DMS53 (cell line): ENCODE results near the gene DDX3X.
"Not testable (repeated sequence)": the region's sequence is repeated elsewhere in the genome, so short reads cannot be mapped to it uniquely, and the experiment has no call there.

Experiments
- DNase-seq: peaks from one replicate; lab custom pipeline; 2025; lab: John Stamatoyannopoulos, UW

Gene DDX3X

DNA sequence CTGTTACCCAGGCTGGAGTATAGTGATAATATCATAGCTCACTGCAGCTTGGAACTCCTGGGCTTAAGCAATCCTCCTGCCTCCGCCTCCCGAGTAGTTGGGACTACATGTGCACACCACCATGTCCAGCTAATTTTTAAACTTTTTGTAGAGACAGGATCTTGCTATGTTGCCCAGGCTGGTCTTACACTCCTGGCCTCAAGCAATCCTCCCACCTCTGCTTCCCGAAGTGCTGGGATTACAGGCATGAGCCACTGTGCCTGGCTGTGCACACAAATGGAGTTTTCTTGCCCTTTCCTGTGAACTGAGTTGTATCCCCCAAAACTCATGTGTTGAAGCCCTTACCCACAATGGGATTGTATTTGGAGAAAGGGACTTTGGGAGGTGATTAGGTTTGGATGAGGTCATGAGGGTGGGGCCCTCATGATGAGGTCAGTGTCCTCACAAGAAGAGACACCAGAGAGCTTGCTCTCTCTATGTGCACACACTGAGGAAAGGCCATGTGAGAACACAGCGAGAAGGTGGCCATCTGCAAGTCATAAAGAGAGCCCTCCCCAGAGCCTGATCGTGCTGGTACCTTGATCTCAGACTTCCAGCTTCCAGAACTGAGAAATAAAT is 40.1 kb downstream of the DDX3X start:
- DNase-seq = no peak

DNA sequence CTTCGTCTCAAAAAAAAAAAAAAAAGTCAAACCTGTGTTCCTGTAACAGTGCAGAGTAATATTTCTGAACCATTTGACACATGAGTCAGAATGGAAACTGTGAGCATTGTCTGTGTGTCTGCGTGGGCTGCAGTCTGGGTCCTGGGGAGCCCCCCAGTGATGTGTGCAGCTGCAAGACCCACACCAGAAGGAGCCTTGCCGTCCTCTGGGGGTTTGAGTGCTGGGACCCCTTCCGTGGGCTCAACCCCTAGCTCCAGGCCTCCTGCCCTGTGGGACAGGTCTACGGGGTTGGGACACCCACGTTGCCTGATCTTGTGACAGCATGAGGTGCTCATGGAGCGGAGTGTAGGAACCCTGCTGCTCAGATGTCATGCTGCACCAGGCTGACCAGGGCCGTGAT is 43.7 kb downstream of the DDX3X start:
- no peak for DNase-seq

DNA sequence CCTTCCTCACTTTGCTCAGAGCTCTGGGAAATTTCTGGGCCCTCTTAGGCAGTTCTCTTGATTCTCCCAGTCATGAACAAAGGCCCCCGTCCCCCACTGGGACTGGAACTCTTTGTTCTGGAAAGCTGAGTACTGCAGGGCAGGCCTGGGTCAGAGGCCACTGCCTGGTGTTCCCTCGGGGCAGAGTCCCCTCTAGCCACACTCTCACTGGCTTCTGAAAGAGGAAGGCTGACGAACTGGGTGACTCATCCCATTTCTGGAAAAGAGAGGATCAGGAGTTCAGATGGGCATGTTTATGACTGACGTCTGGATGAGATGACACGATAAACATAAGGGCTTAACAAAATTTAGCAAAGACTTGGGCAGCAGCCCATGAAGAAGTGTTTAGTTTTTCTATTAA is 47.7 kb downstream of the DDX3X start:
- DNase-seq = peak; percentile 79

DNA sequence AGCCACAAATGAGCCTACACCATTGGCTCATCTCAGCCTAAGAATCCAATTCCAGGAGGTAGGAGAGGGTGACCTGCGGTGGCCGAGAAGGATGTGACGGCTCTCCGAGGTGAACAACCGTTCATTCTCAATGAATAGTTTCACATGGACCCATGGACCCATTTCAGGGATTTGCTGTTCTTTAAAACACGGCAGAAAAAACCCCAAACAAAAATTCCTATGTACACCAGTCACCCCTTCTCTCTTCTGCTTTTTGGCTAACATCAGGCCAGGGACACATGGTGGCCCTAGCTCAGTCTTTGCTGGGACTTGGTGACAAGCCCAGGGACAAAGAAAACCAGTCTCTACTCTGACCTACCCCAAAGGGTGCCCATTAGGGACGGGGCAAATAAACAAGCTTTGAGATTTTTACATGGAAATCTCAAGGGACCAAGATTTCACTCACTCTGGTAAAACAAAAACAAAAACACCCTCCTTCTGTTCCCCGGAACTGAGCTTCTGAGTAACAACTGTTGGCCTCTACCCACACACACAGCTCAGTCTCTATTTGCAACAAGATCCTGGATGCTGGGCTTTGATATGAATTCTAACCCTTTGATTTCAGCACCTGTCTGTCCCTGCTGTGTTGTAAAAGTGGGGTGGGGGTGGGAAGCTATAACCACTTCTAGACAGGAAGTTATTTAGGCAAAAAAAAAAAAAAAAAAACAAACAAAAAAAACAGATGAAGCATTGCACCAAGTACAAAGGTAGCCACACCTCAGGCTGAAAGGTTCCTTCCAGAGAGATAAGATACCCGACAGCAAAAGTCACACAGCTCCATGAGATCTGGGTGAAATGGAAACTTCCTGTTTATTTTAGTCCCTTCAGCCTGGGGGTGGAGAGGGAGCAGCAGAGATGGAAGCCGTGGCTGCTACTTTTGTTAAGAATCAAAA is 49.0 kb downstream of the DDX3X start:
- DNase-seq = peak; percentile 85

DNA sequence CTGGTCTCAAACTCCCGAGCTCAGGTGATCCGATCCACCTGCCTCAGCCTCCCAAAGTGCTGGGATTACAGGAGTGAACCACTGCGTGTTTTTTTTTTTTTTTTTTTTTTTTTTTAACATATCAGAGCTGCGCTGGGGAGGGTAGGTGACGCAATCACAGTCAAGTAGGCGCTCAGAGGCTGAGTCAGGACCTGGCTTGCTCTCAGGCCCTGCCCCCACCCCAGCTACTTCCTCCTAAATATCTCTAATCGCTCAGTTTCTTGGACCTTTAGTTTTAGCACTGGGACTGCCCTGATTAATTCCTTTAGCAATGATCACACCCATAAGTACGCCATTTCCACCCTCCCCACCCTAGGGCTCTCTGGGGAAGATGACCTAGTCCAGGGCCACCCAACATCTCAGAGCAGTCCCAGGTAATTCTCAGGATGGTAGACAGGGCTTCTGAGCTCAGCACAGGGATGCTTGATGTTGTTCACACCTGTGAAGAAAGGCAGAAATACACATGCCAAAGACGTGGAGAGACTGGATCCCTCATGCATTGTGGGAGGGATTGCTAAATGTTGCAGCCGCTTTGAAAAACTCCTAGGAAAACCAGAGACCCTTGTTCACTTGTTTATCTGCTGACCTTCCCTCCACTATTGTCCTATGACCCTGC is 50.2 kb downstream of the DDX3X start:
- peak; percentile 92 for DNase-seq

DNA sequence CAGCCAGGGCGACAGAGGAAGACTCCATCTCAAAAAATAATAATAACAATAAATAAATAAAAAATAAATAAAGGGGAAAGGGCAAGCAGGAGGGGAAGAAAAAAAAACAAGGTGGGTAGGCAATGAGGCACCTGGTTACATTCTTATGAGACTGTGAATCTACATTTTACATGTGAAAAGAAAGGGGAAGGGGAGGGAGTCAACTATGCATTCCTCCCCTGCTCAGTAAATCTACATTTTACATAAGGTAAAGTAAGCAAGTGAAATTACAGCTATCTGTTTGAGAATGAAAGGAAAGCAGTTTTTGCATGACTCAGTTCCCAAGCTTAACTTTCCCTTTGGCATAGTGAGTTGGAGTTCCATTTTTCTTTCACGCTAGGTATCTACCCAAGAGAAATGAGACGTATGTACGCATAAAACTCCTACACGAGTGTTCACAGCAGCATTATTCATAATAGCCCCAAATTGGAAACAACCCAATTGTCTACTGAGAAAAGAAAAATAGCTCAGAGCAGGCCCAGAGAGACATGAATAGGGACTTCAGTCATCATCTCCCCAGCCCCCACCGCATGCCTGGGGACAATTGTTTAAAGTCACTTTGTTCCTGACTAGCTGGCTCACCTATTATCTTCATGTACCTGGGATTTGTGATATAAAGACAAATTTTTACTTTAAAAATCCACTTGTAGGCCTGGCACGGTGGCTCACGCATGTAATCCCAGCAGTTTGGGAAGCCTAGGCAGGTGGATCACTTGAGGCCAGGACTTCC is 52.4 kb downstream of the DDX3X start:
- no peak for DNase-seq

DNA sequence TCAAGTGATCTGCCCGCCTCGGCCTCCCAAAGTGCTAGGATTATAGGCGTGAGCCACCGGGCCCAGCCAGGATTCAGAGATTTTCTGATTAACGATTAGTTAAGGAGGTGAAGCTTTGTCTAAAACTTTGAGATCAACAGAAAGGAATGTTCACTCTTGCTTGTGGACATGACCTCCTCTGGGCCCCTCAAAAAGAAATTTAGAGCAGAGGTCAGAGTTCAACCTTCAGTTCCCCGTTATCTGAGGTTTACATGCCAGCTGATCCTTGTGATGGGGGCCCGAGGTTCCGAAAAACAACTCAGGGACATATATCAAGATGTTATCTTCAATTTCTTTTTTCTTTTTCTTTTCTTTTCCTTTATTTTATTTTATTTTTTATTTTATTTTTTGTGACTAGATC is 54.6 kb downstream of the DDX3X start:
- DNase-seq = no peak

DNA sequence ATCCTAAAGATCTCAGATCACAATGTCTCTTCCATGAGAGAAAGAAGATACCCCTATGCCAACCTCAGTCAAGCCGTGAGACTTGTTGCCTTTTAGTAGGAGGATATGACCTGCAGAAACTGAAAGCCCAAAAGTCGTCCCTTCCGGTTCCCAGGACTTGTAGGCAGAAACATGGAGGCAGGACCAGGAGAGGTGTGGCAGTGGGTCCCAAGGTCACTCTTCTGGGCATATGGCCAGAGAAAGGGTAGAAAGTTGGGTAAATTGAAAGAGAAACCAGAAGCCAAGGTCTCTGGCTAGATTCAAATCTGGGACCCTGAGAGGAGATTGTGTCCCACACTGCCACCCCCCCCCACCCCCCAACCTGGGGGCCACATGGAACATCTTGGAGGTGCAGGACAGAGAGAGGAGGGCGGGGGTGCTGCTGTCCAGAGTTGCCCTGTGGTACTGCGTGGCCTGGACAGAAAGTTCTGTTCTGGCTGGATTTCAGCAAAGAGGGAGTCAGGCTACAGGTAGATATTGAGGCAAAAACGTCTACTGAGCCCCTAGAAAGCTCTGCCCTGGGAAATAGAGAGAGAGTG is 55.4 kb downstream of the DDX3X start:
- DNase-seq = no peak

DNA sequence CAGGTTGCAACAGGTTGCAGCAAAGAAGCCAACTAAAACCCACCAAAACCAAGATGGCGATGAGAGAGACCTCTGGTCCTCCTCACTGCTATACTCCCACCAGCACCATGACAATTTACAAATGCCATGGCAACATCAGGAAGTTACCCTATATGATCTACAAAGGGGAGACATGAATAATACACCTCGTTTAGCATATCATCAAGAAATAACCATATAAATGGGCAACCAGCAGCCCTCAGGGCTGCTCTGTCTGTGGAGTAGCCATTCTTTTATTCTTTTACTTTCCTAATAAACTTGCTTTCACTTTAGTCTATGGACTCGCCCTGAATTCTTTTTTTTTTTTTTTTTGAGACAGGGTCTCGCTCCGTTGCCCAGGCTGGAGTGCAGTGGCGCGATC is 56.6 kb downstream of the DDX3X start:
- not testable (repeated sequence) for DNase-seq

DNA sequence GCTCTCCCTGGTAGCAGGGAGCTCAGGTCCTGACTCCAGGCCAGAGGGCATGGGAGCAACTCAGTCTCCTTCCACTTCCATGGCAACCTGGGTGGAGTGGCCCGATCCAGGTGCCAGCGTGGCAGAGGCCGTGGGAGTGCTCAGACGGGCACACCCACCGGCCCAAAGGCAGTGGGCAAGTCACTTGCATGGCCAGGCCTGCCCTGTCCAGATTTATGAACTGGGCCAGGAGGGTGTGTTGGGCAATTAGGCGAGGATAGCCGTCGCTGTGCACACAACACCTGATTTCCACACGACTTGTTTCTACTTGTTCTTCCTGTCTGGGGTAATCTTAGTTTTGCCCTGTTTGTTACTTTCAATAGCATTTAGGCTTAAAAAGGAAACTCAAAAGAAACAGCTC is 57.6 kb downstream of the DDX3X start:
- DNase-seq = no peak

DNA sequence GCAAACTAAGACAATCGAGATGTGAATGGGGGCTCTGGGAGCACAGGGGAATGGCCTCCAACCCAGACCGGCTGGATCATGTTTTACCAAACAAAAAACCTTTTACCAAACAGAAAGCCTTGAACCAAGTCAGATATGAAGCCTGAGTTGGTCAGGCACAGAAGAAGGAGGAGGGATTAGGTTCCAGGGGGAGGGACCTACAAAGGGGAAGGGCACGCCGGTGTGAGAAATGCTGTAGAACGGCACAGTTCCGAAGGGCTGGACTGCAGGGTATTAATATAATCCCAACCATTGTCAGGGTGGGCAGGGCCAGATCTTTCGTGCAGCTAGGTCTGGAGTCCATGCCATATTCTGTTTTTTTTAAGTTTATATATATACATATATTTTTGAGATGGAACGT is 60.3 kb downstream of the DDX3X start:
- no peak for DNase-seq

DNA sequence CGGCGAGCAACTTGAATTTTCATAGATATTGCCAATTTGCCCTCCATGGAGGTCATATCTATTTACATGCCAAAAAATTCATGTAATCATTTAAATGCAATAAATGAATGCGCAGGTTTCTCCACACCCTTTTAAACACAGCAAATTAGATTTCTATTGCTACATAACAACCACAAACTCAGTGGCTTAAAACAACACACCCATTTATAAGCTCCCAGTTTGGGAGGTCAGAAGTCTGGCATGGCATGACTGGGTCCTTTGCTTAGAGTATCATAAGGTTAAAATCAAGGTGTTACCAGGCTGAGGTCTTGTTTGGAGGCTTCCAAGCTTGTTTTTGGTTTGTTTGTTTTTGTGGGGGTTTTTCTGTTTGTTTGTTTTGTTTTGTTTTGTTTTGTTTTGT is 63.3 kb downstream of the DDX3X start:
- DNase-seq = no peak

DNA sequence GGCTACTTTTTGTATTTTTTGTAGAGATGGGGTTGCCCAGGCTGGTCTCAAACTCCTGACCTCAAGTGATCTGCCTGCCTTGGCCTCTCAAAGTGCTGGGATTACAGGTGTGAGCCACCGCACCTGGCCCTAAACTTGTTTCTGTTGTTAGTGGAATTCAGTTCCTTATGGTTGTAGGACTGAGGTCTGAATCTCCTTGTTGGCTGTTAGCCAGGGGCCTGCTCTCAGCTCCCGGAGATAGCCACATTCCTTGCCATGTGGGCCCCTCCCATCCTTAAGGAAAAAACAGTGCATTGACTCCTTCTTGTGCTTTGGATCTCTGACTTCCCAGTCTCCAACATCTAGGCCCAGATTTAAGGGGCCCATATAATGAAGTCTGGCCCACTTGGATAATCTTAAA is 63.8 kb downstream of the DDX3X start:
- no peak for DNase-seq

DNA sequence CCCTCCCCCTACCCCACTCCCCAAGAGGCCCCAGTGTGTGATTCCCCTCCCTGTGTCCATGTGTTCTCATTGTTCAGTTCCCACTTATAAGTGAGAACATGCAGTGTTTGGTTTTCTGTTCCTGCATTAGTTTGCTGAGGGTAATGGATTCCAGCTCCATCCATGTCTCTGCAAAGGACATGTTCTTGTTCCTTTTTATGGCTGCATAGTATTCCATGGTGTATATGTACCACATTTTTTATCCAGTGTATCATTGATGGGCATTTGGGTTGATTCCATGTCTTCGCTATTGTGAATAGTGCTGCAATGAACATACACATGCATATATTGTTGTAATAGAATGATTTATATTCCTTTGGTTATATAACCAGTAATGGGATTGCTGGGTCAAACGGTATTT is 68.6 kb downstream of the DDX3X start:
- DNase-seq = not testable (repeated sequence)

DNA sequence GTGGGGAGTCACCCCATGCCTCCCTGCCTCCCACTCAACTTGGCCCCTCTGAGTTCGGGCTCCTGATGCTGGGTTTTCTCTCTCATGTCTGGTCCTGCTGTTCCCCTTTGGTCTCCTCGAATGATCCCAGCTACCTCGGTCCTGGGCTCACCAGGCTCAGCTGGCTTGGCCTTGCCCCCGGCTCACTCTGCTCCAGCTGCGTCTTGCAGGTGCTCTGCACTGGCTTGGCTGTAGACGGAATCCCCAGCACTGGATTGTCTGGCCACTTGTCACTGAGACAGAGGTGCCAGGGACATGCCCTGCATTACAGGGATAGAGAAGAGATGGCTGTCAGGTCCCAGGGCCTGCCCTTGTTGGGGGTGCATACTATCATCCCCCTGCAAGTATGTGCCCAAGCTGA is 71.6 kb downstream of the DDX3X start:
- DNase-seq = no peak

DNA sequence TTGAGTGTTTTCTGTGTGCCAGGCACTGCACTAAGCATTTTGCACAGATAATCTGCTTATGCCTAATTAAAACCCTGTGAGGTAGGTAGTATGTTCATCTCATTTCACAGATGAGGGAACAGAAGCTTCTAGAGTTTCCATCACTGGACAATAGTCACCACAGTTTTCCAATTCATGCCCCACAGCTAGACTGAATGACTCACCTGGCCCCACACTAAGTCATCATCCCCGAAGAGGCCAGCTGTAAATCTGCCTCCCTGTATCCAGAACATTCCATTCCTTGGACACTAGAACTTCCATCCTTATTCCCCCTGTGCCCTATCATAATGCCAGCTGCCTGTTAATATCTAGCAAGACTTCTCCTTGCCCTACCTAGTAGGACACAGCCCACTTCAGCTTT is 72.2 kb downstream of the DDX3X start:
- DNase-seq = no peak

DNA sequence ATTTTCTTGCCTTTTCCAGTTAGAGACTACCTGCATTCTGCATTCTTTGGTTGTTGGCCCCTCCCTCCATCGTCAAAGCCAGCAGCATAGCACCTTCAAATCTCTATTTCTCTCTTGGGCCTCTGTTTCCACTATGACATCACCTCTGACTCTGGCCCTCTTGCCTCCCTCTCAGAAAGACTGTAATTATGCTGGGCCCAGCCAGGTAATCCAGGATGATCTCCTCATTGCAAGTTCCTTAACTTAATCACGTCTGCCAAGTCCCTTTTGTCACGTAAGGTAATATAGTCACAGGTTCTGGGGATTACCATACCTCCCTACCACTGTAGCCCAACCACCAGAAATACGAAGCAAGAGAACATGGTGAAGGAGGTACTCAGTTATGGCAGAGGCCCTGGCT is 73.9 kb downstream of the DDX3X start:
- DNase-seq = no peak

DNA sequence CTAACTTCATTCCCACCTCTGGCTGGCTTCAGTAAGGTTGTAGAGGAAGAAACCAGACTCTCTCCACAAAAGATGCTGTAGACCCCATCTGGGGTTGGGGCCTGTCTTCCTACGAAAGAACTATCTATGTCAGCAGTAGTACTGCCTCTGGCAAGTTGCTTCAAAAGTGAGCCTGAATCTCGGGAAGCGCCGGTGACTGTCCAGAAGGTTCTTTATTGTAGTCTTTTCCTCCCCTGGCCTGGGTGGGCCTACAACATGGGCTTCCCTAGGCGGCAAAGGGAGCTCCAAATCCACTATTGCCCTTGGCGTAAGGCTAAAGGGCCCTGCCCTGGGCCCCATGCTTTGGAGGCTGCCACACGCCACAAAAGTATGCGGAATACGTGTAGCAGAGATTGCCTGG is 74.6 kb downstream of the DDX3X start:
- no peak for DNase-seq

DNA sequence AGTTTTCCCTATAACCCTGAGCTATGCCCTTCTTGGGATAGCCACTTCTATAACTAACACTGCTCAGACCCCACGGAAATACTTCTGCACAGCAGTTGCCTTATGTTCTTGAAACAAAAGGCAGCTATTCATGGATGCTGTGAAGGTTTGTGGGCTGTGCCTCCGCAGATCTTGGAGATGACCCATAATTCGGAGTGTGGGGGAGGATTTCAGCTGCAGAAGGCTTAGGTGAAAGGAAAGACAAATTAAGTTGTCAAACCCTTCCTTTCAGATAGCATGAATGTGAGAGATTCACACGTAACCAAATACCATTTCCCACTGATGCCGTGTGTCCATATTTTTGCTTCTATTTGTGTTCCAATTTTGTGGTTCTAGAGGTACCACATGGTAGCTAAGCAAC is 75.0 kb downstream of the DDX3X start:
- DNase-seq = no peak

DNA sequence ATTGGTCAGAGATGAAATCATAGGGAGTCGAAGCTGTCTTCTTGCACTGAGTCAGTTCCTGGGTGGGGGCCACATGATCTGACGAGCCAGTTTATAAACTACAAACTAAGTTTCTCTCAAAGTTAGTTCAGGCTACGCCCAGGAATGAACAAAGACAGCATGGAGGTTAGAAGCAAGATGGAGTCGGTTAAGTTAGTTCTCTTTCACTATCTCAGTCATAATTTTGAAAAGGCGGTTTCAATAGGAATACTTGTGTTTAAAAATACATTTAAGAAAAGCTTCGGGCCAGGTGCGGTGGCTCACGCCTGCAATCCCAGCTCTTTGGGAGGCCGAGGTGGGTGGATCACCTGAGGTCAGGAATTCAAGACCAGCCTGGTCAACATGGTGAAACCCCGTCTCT is 77.3 kb downstream of the DDX3X start:
- not testable (repeated sequence) for DNase-seq

DNA sequence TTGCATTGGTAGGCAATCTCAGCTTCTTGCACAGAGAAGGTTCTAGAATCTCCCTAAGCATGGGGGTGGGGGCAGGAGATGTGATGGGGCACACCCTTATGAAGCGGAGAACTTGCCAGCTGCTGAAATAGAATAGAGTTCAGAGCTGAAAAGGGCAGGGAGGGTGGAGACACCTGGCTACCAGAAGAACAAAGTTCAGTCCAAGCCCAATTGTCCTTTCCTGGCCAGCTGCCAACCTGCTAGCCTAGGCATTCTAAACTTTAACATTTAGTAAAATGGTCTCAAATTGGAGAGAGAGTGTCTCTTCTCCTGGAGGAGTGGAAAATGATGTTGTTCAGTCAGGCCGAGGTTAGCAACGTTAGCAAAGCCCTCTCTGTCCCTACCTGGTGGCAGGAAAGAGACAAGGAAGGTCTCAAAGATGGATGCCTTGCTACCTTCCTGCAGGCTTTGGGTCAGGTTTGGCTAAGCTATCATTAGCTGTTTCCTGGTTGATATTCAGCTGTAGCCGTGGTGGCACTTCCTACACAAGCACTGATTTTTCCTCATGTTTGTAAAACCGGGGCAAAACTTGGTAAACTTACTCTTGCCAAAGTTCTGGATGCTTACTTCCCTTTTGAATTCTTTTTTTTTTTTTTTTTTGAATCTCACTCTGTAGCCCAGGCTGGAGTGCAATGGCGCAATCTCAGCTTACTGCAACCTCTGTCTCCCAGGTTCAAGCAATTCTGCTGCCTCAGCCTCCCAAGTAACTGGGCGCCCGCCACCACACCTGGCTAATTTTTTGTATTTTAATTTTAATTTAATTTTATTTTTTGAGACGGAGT is 78.5 kb downstream of the DDX3X start:
- DNase-seq = peak; percentile 71
